Glutamatergic neuron (in vitro differentiated cells): ENCODE results near the gene ATG10. TPM values are rescaled to one million over a fixed set of nuclear protein-coding genes. Genes with fewer than 3 reads are reported as not detected.
"Not testable (repeated sequence)": the region's sequence is repeated elsewhere in the genome, so short reads cannot be mapped to it uniquely, and the experiment has no call there.

Experiments
- DNase-seq: peaks from one replicate; pipeline ENCODE4 v3.0.0; 2022
- H3K27ac Mint-ChIP-seq: one replicate; pipeline ENCODE4 v1.8.0; 2020; ENCODE audit warnings: mild to moderate bottlenecking, mixed read lengths, inconsistent platforms; ENCODE audit not compliant: unreplicated experiment
- H3K27me3 Mint-ChIP-seq: one replicate; pipeline ENCODE4 v1.8.0; 2020; ENCODE audit warnings: mild to moderate bottlenecking, moderate library complexity, mixed read lengths, inconsistent platforms; ENCODE audit not compliant: unreplicated experiment
- H3K36me3 Mint-ChIP-seq: one replicate; pipeline ENCODE4 v1.8.0; 2020; ENCODE audit warnings: mild to moderate bottlenecking, mixed read lengths, inconsistent platforms; ENCODE audit not compliant: unreplicated experiment
- H3K4me1 Mint-ChIP-seq: one replicate; pipeline ENCODE4 v1.8.0; 2020; ENCODE audit warnings: mild to moderate bottlenecking, low read depth, mixed read lengths, inconsistent platforms; ENCODE audit not compliant: unreplicated experiment
- H3K4me3 Mint-ChIP-seq: one replicate; pipeline ENCODE4 v1.8.0; 2020; ENCODE audit warnings: mild to moderate bottlenecking, mixed read lengths, inconsistent platforms; ENCODE audit not compliant: unreplicated experiment
- H3K9me3 Mint-ChIP-seq: one replicate; pipeline ENCODE4 v1.8.0; 2020; ENCODE audit warnings: mild to moderate bottlenecking, moderate library complexity, mixed read lengths, inconsistent platforms; ENCODE audit not compliant: unreplicated experiment
- CTCF ChIP-seq: fragments of 200-600 bp; sonication (generic); IDR thresholded peaks from one replicate; pipeline ENCODE4 v1.5.0; 2021; ENCODE audit not compliant: partially characterized antibody, unreplicated experiment
- total RNA-seq: library from RNA; stranded (reverse); fragmentation: NEBNext Ultra II Directional; extraction: Animal tissue kit (Norgen Biotek cat#: 25700); gene quantifications from one replicate; pipeline ENCODE4 v1.2.1, GENCODE V29; 2021; ENCODE audit not compliant: unreplicated experiment

Gene ATG10
- total RNA-seq, 1 donor from 2014 or later: 12.1 TPM

- no peak for DNase-seq
- Mint-ChIP-seq H3K27me3 (peaks cover 5% of the 10 kb centered on the region), H3K4me3 (no peak overlapping the region), H3K9me3 (peaks cover 12% of the 10 kb centered on the region), H3K36me3 (peaks cover 12% of the 10 kb centered on the region), H3K4me1 (peaks cover 10% of the 10 kb centered on the region), H3K27ac (peak overlapping the region; percentile 35)
- TF ChIP-seq CTCF: no peak
These were observed 8.9 kb downstream of the ATG10 start for GRCh38 chr5:81980598-81981260.

GRCh38 chr5:81982172-81982685, 10.4 kb downstream of the ATG10 start:
- H3K27me3 Mint-ChIP-seq, DNase-seq, H3K4me3 Mint-ChIP-seq: not testable (repeated sequence)
- Mint-ChIP-seq H3K27ac (peak overlapping the region; percentile 91), H3K36me3 (peaks cover 12% of the 10 kb centered on the region), H3K4me1 (peaks cover 10% of the 10 kb centered on the region), H3K9me3 (peaks cover 12% of the 10 kb centered on the region)

- H3K36me3 Mint-ChIP-seq: peaks cover 12% of the 10 kb centered on the region
- not testable (repeated sequence) for H3K27ac Mint-ChIP-seq, H3K4me3 Mint-ChIP-seq, H3K27me3 Mint-ChIP-seq
- peaks cover 11% of the 10 kb centered on the region for H3K9me3 Mint-ChIP-seq
- peaks cover 10% of the 10 kb centered on the region for H3K4me1 Mint-ChIP-seq
- DNase-seq: peak; percentile 24
These were observed 11.3 kb downstream of the ATG10 start for GRCh38 chr5:81983148-81983547.

GRCh38 chr5:81983563-81983962, 11.7 kb downstream of the ATG10 start:
- H3K36me3 Mint-ChIP-seq: peaks cover 12% of the 10 kb centered on the region
- H3K4me3 Mint-ChIP-seq: not testable (repeated sequence)

GRCh38 chr5:81986126-81986525, 14.3 kb downstream of the ATG10 start:
- Mint-ChIP-seq H3K27ac (no peak overlapping the region), H3K9me3 (peaks cover 11% of the 10 kb centered on the region), H3K4me1 (peaks cover 6% of the 10 kb centered on the region), H3K27me3 (peaks cover 5% of the 10 kb centered on the region), H3K4me3 (no peak overlapping the region), H3K36me3 (peaks cover 12% of the 10 kb centered on the region)
- DNase-seq: no peak
- TF ChIP-seq CTCF: no peak

More at GRCh38 chr5:81983563-81983962, 11.7 kb downstream of the ATG10 start:
- Mint-ChIP-seq H3K4me1 (peaks cover 10% of the 10 kb centered on the region), H3K9me3 (peaks cover 11% of the 10 kb centered on the region), H3K27ac (peak overlapping the region; percentile 43)
- H3K27me3 Mint-ChIP-seq, DNase-seq: not testable (repeated sequence)

- no peak for TF ChIP-seq CTCF
- Mint-ChIP-seq H3K9me3 (peaks cover 7% of the 10 kb centered on the region), H3K36me3 (peaks cover 9% of the 10 kb centered on the region), H3K4me3 (no peak overlapping the region), H3K27me3 (peaks cover 2% of the 10 kb centered on the region), H3K4me1 (peaks cover 2% of the 10 kb centered on the region), H3K27ac (no peak overlapping the region)
- DNase-seq: no peak
These were observed 17.4 kb downstream of the ATG10 start for GRCh38 chr5:81989204-81989603.
